Body of pancreas (tissue), 4 donors: ENCODE measurements around the gene DAB1.

ENCODE experiments used
- POLR2A ChIP-seq, 3 donors: fragments of 450-650 bp; IDR thresholded peaks; one replicate each; pipeline ENCODE4 v1.6.1; 2016; ENCODE audit warnings: antibody characterized with exemption in 3 of 3, mild to moderate bottlenecking in 2 of 3
- TF ChIP-seq, protein P1 (sequence below), 7 experiments: fragments of 450-650 bp in 4 of 7; fragments of 200-600 bp in 3 of 7; sonication (generic) in 3 of 7; IDR thresholded peaks; one replicate each; pipeline ENCODE4 v1.5.1; 2016 to 2019; ENCODE audit warnings: antibody characterized with exemption in 7 of 7

- TF ChIP-seq, protein P1, sequence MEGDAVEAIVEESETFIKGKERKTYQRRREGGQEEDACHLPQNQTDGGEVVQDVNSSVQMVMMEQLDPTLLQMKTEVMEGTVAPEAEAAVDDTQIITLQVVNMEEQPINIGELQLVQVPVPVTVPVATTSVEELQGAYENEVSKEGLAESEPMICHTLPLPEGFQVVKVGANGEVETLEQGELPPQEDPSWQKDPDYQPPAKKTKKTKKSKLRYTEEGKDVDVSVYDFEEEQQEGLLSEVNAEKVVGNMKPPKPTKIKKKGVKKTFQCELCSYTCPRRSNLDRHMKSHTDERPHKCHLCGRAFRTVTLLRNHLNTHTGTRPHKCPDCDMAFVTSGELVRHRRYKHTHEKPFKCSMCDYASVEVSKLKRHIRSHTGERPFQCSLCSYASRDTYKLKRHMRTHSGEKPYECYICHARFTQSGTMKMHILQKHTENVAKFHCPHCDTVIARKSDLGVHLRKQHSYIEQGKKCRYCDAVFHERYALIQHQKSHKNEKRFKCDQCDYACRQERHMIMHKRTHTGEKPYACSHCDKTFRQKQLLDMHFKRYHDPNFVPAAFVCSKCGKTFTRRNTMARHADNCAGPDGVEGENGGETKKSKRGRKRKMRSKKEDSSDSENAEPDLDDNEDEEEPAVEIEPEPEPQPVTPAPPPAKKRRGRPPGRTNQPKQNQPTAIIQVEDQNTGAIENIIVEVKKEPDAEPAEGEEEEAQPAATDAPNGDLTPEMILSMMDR (IDR thresholded peaks at IDR 0.05): no peak
- TF ChIP-seq POLR2A (IDR thresholded peaks at IDR 0.05): no peak
These were observed 312.7 kb downstream of the DAB1 start for GRCh38 chr1:57111175-57111574.
